BJ (cell line): ENCODE measurements around the gene SORBS2. TPM values are rescaled to one million over a fixed set of nuclear protein-coding genes. Genes with fewer than 3 reads are reported as not detected.

ENCODE experiments used
- CTCF ChIA-PET: fragments of 350-600 bp; formaldehyde crosslinking; extraction: SDS; loops from one replicate; lab custom pipeline; 2021; ENCODE audit warnings: antibody characterized with exemption, inconsistent platforms; lab: Yijun Ruan, JAX
- POLR2A ChIA-PET: fragments of 300-600 bp; sonication (Branson Sonifier 250); formaldehyde crosslinking; extraction: SDS; loops from one replicate; lab custom pipeline; 2021; ENCODE audit warnings: antibody characterized with exemption; lab: Charles Lee
- DNase-seq: peaks from one replicate; pipeline ENCODE4 v3.0.0-alpha.2; 2011; ENCODE audit warnings: low read depth
- H3K27me3 ChIP-seq: 2 replicates; pipeline ENCODE4 v1.6.0; 2011; ENCODE audit warnings: low read length; ENCODE audit not compliant: control insufficient read depth, insufficient read depth
- H3K36me3 ChIP-seq: 2 replicates; pipeline ENCODE4 v1.5.1; 2011; ENCODE audit warnings: low read length; ENCODE audit not compliant: control insufficient read depth, insufficient read depth
- H3K4me3 ChIP-seq: 2 replicates; pipeline ENCODE4 v1.5.1; 2011; ENCODE audit warnings: low read depth, mild to moderate bottlenecking, control low read depth, low read length
- polyA plus RNA-seq: library from polyadenylated mRNA; depleted of rRNA; stranded (reverse); fragments of >200 nt; gene quantifications from 2 replicates; pipeline ENCODE4 v1.2.3, GENCODE V29; 2011
- TF ChIP-seq, protein P1 (sequence below): IDR thresholded peaks from 2 replicates; pipeline ENCODE4 v1.5.1; 2011; ENCODE audit warnings: low read depth, mild to moderate bottlenecking, control low read depth, inconsistent platforms, low read length, moderate library complexity; ENCODE audit not compliant: insufficient read depth

The SORBS2 gene
- polyA plus RNA-seq, 1 experiment: 9.1 TPM

DNA sequence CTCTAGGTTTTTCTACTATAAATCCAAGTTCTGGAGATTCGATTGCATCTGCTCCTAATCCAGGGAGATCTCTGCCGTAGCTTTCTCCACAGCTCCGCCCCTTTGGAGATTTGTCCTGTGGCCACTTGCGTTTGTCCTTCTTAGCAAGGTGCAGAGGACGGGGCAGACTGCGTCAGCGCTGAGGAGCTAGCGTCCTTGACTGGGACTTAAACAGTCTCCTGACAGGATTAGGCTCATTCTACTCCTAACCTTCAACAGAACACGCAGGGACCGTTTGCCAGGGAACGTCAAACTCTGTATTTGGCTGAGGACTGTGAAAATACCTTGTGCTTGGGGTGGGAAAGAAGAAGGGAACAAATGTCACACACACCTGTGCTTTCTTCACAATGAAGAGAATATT is 38.6 kb downstream of the SORBS2 start:
- CTCF ChIA-PET: interaction anchor here (0.6 to 1.3 kb wide), 3 partner anchors 16 to 1972 kb away, joined by 3 read pairs; no protein-coding TSS in a partner anchor
- TF ChIP-seq, protein P1, sequence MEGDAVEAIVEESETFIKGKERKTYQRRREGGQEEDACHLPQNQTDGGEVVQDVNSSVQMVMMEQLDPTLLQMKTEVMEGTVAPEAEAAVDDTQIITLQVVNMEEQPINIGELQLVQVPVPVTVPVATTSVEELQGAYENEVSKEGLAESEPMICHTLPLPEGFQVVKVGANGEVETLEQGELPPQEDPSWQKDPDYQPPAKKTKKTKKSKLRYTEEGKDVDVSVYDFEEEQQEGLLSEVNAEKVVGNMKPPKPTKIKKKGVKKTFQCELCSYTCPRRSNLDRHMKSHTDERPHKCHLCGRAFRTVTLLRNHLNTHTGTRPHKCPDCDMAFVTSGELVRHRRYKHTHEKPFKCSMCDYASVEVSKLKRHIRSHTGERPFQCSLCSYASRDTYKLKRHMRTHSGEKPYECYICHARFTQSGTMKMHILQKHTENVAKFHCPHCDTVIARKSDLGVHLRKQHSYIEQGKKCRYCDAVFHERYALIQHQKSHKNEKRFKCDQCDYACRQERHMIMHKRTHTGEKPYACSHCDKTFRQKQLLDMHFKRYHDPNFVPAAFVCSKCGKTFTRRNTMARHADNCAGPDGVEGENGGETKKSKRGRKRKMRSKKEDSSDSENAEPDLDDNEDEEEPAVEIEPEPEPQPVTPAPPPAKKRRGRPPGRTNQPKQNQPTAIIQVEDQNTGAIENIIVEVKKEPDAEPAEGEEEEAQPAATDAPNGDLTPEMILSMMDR: no peak
- no peak for DNase-seq

DNA sequence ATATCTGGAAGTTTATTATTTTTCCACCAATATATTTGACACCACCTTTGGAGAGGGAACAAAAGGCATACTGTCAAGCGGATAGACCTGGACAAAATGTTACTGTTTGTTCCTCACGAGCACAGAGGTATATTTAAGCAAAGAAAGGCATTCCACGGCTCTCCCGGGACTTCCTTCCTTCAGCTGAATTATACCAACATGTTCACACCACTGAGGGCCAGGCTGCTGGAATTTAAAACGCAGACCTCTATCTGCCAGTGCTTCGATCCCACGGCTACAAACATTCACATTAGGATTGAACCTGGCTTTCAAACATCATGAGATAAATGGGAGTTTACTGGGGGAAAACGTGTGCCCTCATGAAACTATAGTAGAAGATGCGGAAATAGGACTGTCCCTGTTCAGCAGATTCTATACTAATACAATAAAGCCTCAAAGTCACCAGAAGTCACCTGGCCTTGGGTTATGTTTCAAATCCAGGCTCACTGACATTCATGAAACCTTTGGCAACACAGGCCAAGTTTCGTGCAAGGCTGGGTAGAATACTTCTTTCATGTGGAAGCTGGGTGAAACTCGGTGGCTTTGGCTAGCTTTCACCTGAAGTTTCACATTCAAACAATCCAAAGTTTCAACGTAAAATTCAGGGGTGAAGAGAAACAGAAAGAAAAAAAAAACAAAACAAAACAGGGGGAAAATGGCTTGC is 39.5 kb downstream of the SORBS2 start:
- CTCF ChIA-PET: interaction anchor here (0.6 to 1.3 kb wide), 2 partner anchors 17 to 209 kb away, joined by 3 read pairs; no protein-coding TSS in a partner anchor
- no peak overlapping the region for H3K4me3 ChIP-seq
- H3K27me3 ChIP-seq: no peaks in the 10 kb centered on the region
- POLR2A ChIA-PET: no interaction called here
- DNase-seq: no peak
- TF ChIP-seq, protein P1: no peak
- no peaks in the 10 kb centered on the region for H3K36me3 ChIP-seq

More for the DNA sequence above, 38.6 kb downstream of the SORBS2 start:
- POLR2A ChIA-PET: interaction anchor here (0.5 kb wide), 1 partner anchor 132 kb away, joined by 6 read pairs; no protein-coding TSS in a partner anchor
- Histone ChIP-seq H3K36me3 (no peaks in the 10 kb centered on the region), H3K27me3 (no peaks in the 10 kb centered on the region), H3K4me3 (no peak overlapping the region)

DNA sequence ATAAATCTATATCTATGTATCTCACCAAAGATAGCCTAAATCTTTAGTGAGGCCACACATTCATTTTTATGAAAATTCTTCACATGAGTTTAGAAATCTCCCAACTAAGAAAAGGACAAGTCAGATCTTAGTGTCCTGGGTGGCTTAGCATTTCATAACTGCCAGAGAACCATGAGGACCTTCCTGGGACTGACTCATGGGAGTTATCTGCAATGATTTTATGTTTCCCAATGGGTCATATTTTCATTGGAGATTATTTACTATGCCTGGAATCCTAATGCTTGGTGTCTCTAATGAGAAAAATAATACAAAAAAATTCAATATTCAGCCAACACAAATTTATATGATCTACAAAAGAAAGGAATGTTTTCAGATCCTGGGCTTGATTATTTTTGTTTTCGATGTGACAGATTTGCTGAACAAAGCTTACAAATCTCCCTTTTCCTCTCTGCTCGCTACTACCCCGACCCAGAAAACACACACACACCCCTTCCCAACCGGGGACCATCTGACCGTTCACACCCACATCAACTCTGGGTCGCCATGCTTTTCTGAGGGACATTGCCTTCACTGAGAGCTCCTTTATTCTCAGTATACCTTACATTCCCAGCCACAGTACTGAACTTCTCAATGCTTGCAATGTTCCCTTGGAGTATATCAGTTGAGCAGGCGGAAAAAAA is 40.1 kb downstream of the SORBS2 start:
- H3K4me3 ChIP-seq: no peak overlapping the region
- TF ChIP-seq, protein P1: no peak
- no peak for DNase-seq
- no peaks in the 10 kb centered on the region for H3K36me3 ChIP-seq
- POLR2A ChIA-PET: no interaction called here
- no peaks in the 10 kb centered on the region for H3K27me3 ChIP-seq
- CTCF ChIA-PET: interaction anchor here (0.6 kb wide), 2 partner anchors 131 to 208 kb away, joined by 3 read pairs; no protein-coding TSS in a partner anchor

DNA sequence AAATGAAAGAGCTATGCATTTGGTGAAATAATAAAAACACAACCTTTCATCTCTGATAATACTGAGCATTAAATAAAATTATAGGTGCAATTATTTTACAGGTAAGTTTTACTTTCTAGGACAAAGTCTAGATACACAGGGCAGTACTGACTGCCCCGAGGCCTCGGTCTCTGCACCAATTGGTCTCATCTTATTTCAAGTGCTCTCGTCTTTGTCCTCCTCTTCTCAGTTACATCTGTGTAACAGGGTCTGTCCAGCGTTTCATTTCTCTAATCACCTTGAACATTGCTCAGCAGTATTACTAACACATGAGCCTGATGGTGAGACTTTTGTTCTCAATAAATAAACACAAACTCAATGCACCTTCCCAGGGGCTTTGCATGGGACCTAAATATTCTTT is 44.5 kb downstream of the SORBS2 start:
- Histone ChIP-seq H3K27me3 (no peaks in the 10 kb centered on the region), H3K36me3 (no peaks in the 10 kb centered on the region), H3K4me3 (no peak overlapping the region)
- ChIA-PET CTCF (no interaction called here), POLR2A (interaction anchor here (0.6 kb wide), 1 partner anchor 96 kb away, joined by 3 read pairs; no protein-coding TSS in a partner anchor)
- TF ChIP-seq, protein P1: no peak
- no peak for DNase-seq

DNA sequence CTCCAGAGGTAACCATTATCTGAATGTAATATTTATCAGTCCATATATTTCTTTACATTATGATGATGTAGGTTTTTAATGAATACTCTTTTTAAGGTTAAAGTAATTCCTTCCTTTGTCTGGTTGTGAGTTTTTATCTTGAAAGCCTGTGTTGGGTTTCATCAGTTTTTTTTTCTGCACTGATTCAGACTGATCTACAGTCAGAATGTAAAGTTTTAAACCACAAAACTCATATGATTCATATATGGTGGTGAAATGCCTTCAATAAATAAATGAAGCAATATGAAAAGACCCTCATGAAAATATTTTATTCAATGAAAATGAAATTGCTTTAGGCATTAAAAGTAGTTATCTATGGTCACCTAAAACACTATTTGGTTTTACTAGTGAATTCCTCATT is 47.1 kb downstream of the SORBS2 start:
- Histone ChIP-seq H3K4me3 (no peak overlapping the region), H3K36me3 (no peaks in the 10 kb centered on the region), H3K27me3 (no peaks in the 10 kb centered on the region)
- no peak for DNase-seq
- ChIA-PET CTCF (no interaction called here), POLR2A (no interaction called here)
- TF ChIP-seq, protein P1: no peak
